HepG2 (cell line): ENCODE results near the gene TSPAN13. TPM values are rescaled to one million over a fixed set of nuclear protein-coding genes. Genes with fewer than 3 reads are reported as not detected.

Experiments used
- CCDC6 ChIP-seq: sonication (generic); formaldehyde crosslinking; IDR thresholded peaks from 2 replicates; pipeline ENCODE4 v1.8.1; 2022; ENCODE audit warnings: mild to moderate bottlenecking, missing genetic modification reagents, moderate library complexity
- CENPX ChIP-seq: sonication (generic); formaldehyde crosslinking; IDR thresholded peaks from 2 replicates; pipeline ENCODE4 v1.9.0; 2021; ENCODE audit warnings: mild to moderate bottlenecking, missing genetic modification reagents, moderate library complexity
- ESRRA ChIP-seq: sonication (generic); formaldehyde crosslinking; IDR thresholded peaks from 2 replicates; pipeline ENCODE4 v1.5.1; 2020; ENCODE audit warnings: mild to moderate bottlenecking, low read depth, missing genetic modification reagents
- HDAC6 ChIP-seq: fragments of 200-600 bp; sonication (generic); IDR thresholded peaks from 2 replicates; pipeline ENCODE4 v1.7.0; 2017; ENCODE audit warnings: mild to moderate bottlenecking, antibody characterized with exemption, low read length, low read depth
- HNRNPUL1 ChIP-seq: fragments of 200-400 bp; formaldehyde crosslinking; IDR thresholded peaks from 2 replicates; pipeline ENCODE4 v1.6.1; 2017; ENCODE audit warnings: low read depth, mild to moderate bottlenecking, low read length, moderate library complexity
- MED13 ChIP-seq: sonication (generic); formaldehyde crosslinking; IDR thresholded peaks from 2 replicates; pipeline ENCODE4 v1.5.0; 2020; ENCODE audit warnings: missing genetic modification reagents
- MTA3 ChIP-seq: sonication (generic); formaldehyde crosslinking; IDR thresholded peaks from 2 replicates; pipeline ENCODE4 v1.4.0; 2020; ENCODE audit warnings: missing genetic modification reagents
- PAF1 ChIP-seq: IDR thresholded peaks from 2 replicates; pipeline ENCODE4 v1.6.1; 2016; ENCODE audit warnings: missing genetic modification reagents, missing compliant biosample characterization
- RXRB ChIP-seq: IDR thresholded peaks from 2 replicates; pipeline ENCODE4 v1.6.1; 2016; ENCODE audit warnings: borderline replicate concordance, missing genetic modification reagents, missing compliant biosample characterization
- SAFB2 ChIP-seq: sonication (generic); formaldehyde crosslinking; IDR thresholded peaks from 2 replicates; pipeline ENCODE4 v1.5.1; 2020; ENCODE audit warnings: missing genetic modification reagents, low read depth, mild to moderate bottlenecking, borderline replicate concordance
- THAP11 ChIP-seq: IDR thresholded peaks from 2 replicates; pipeline ENCODE4 v1.6.1; 2016; ENCODE audit warnings: missing biosample characterization, missing genetic modification reagents
- UBTF ChIP-seq: sonication (generic); formaldehyde crosslinking; IDR thresholded peaks from 2 replicates; pipeline ENCODE4 v1.4.0; 2020; ENCODE audit warnings: mild to moderate bottlenecking, missing genetic modification reagents
- YEATS4 ChIP-seq: sonication (generic); formaldehyde crosslinking; IDR thresholded peaks from 2 replicates; pipeline ENCODE4 v1.4.0; 2020; ENCODE audit warnings: missing genetic modification reagents, borderline replicate concordance
- ZNF224 ChIP-seq: sonication (generic); formaldehyde crosslinking; IDR thresholded peaks from 2 replicates; pipeline ENCODE4 v1.5.0; 2020; ENCODE audit warnings: mild to moderate bottlenecking, missing genetic modification reagents
- ZNF253 ChIP-seq: sonication (generic); formaldehyde crosslinking; IDR thresholded peaks from 2 replicates; pipeline ENCODE4 v1.8.0; 2022; ENCODE audit warnings: mild to moderate bottlenecking, missing genetic modification reagents, borderline replicate concordance
- ZNF34 ChIP-seq: sonication (generic); formaldehyde crosslinking; IDR thresholded peaks from 2 replicates; pipeline ENCODE4 v1.4.0; 2020; ENCODE audit warnings: mild to moderate bottlenecking, missing genetic modification reagents, borderline replicate concordance
- ZNF670 ChIP-seq: sonication (generic); formaldehyde crosslinking; IDR thresholded peaks from 2 replicates; pipeline ENCODE4 v1.8.0; 2022; ENCODE audit warnings: mild to moderate bottlenecking, missing genetic modification reagents, borderline replicate concordance
- ZNF672 ChIP-seq: sonication (generic); formaldehyde crosslinking; IDR thresholded peaks from 2 replicates; pipeline ENCODE4 v1.8.1; 2022; ENCODE audit warnings: missing genetic modification reagents
- ZNF703 ChIP-seq: sonication (generic); formaldehyde crosslinking; IDR thresholded peaks from 2 replicates; pipeline ENCODE4 v1.5.1; 2020; ENCODE audit warnings: missing genetic modification reagents, mild to moderate bottlenecking, moderate library complexity, borderline replicate concordance
- polyA plus RNA-seq, 8 experiments: library from polyadenylated mRNA; depleted of rRNA in 3 of 8; stranded (reverse) in 7 of 8; unstranded in 1 of 8; fragments of >200 nt; fragmentation: Illumina TruSeq in 4 of 8; extraction: Trizol in 4 of 8; gene quantifications; 2 replicates each; pipeline versions ENCODE4 v1.2.1 to v1.2.3, GENCODE V29; 2011 to 2016; ENCODE audit warnings: low read depth in 4 of 8, missing spikeins in 1 of 8, mixed read lengths in 1 of 8; ENCODE audit not compliant: insufficient read depth in 1 of 8
- total RNA-seq, 5 experiments: library from RNA; depleted of rRNA; stranded (reverse); fragments of >200 nt; fragmentation: Illumina TruSeq; extraction: Trizol; gene quantifications; 2 replicates each; pipeline ENCODE4 v1.2.3, GENCODE V29; 2016; ENCODE audit warnings: low read depth in 1 of 5
- TF ChIP-seq, protein P1 (sequence below): sonication (generic); formaldehyde crosslinking; IDR thresholded peaks from 2 replicates; pipeline ENCODE4 v1.4.0; 2020; ENCODE audit warnings: missing genetic modification reagents

The TSPAN13 gene
- total and polyA plus RNA-seq, 2 of the 13 experiments (the other 11 are each of a cell fraction or from before 2014, with no cell fraction given) = 5.8 to 6.2 TPM

GRCh38 chr7:16753932-16754855, 639 bp downstream of the TSPAN13 start (continued):
- TF ChIP-seq, protein P1, sequence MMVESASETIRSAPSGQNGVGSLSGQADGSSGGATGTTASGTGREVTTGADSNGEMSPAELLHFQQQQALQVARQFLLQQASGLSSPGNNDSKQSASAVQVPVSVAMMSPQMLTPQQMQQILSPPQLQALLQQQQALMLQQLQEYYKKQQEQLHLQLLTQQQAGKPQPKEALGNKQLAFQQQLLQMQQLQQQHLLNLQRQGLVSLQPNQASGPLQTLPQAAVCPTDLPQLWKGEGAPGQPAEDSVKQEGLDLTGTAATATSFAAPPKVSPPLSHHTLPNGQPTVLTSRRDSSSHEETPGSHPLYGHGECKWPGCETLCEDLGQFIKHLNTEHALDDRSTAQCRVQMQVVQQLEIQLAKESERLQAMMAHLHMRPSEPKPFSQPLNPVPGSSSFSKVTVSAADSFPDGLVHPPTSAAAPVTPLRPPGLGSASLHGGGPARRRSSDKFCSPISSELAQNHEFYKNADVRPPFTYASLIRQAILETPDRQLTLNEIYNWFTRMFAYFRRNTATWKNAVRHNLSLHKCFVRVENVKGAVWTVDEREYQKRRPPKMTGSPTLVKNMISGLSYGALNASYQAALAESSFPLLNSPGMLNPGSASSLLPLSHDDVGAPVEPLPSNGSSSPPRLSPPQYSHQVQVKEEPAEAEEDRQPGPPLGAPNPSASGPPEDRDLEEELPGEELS (CRISPR knock-in tag) = no peak
- TF ChIP-seq ESRRA (CRISPR knock-in tag) (no peak), UBTF (CRISPR knock-in tag) (peak; percentile 52), ZNF224 (CRISPR knock-in tag) (no peak), ZNF34 (CRISPR knock-in tag) (no peak), CENPX (CRISPR knock-in tag) (no peak), SAFB2 (CRISPR knock-in tag) (0 out of 2 replicates have a peak, but pooled peaks have one; percentile 35), ZNF703 (CRISPR knock-in tag) (no peak), CCDC6 (CRISPR knock-in tag) (no peak), RXRB (no peak), YEATS4 (CRISPR knock-in tag) (no peak; the same call in 1 of the 2 replicates), THAP11 (CRISPR knock-in tag) (no peak), HNRNPUL1 (no peak), MTA3 (no peak), MED13 (CRISPR knock-in tag) (no peak), ZNF672 (CRISPR knock-in tag) (no peak), PAF1 (no peak), HDAC6 (peak; percentile 70; the same call in 1 of the 2 replicates), ZNF670 (CRISPR knock-in tag) (no peak; the same call in 1 of the 2 replicates), ZNF253 (CRISPR knock-in tag) (peak; percentile 59; the same call in 1 of the 2 replicates)
